Fibroblast of lung (primary cell): ENCODE results near the gene REPIN1. TPM values are rescaled to one million over a fixed set of nuclear protein-coding genes. Genes with fewer than 3 reads are reported as not detected.

Source experiments
- DNase-seq, 2 donors: peaks; one replicate each; pipeline versions ENCODE4 v3.0.0 to v3.0.0-alpha.2; 2010; ENCODE audit warnings: low read depth in 2 of 2
- H2AFZ ChIP-seq: 2 replicates; pipeline ENCODE4 v1.5.1; 2012; ENCODE audit warnings: low read length, control low read depth, inconsistent platforms
- H3K27ac ChIP-seq: 2 replicates; pipeline ENCODE4 v1.5.1; 2011; ENCODE audit warnings: low read length, control low read depth; ENCODE audit not compliant: insufficient read depth
- H3K27me3 ChIP-seq: 2 replicates; pipeline ENCODE4 v1.5.1; 2011; ENCODE audit warnings: mild to moderate bottlenecking, low read length; ENCODE audit not compliant: control insufficient read depth, insufficient read depth
- H3K36me3 ChIP-seq: 2 replicates; pipeline ENCODE4 v1.5.1; 2011; ENCODE audit warnings: low read length; ENCODE audit not compliant: control insufficient read depth, insufficient read depth
- H3K4me1 ChIP-seq: 2 replicates; pipeline ENCODE4 v1.5.1; 2011; ENCODE audit warnings: low read length; ENCODE audit not compliant: control insufficient read depth, insufficient read depth; ENCODE audit errors: extremely low read depth
- H3K4me2 ChIP-seq: 2 replicates; pipeline ENCODE4 v1.5.1; 2011; ENCODE audit warnings: low read length, control low read depth; ENCODE audit not compliant: insufficient read depth; ENCODE audit errors: extremely low read depth
- H3K4me3 ChIP-seq, 4 experiments: fragments of 200-600 bp in 1 of 4; sonication (generic) in 1 of 4; replicated peaks in 1 of 4; 2 replicates each; pipeline ENCODE4 v1.5.1; 2011 to 2016; ENCODE audit warnings: low read length in 4 of 4, low read depth in 3 of 4, mild to moderate bottlenecking in 3 of 4, control low read depth in 2 of 4, inconsistent platforms in 1 of 4, mixed read lengths in 1 of 4; ENCODE audit not compliant: insufficient read depth in 1 of 4; ENCODE audit errors: control extremely low read depth in 1 of 4
- H3K79me2 ChIP-seq: 2 replicates; pipeline ENCODE4 v1.5.1; 2012; ENCODE audit warnings: mild to moderate bottlenecking, low read length, inconsistent platforms; ENCODE audit not compliant: control insufficient read depth, insufficient read depth
- H3K9ac ChIP-seq: 2 replicates; pipeline ENCODE4 v1.5.1; 2011; ENCODE audit warnings: mild to moderate bottlenecking, low read length, control low read depth; ENCODE audit not compliant: insufficient read depth
- H3K9me3 ChIP-seq: 2 replicates; pipeline ENCODE4 v1.5.1; 2012; ENCODE audit warnings: low read depth, low read length; ENCODE audit not compliant: control insufficient read depth, insufficient read depth
- H4K20me1 ChIP-seq: 2 replicates; pipeline ENCODE4 v1.5.1; 2011; ENCODE audit warnings: low read length; ENCODE audit not compliant: control insufficient read depth, insufficient read depth; ENCODE audit errors: extremely low read depth
- EZH2 ChIP-seq: IDR thresholded peaks from 2 replicates; pipeline ENCODE4 v1.5.1; 2012; ENCODE audit warnings: low read length, control low read depth, mild to moderate bottlenecking; ENCODE audit errors: missing control alignments
- polyA plus RNA-seq, 2 donors: library from polyadenylated mRNA; depleted of rRNA in 1 of 2; stranded (reverse) in 1 of 2; unstranded in 1 of 2; fragments of >200 nt; gene quantifications; 2 replicates each; pipeline ENCODE4 v1.2.1, GENCODE V29; 2011 to 2012; ENCODE audit warnings: missing spikeins in 1 of 2
- total RNA-seq: library from RNA; depleted of rRNA; stranded (reverse); fragments of >200 nt; gene quantifications from 2 replicates; pipeline ENCODE4 v1.2.1, GENCODE V29; 2014
- TF ChIP-seq, protein P1 (sequence below), 2 donors: IDR thresholded peaks in 1 of 2; conservative IDR thresholded peaks in 1 of 2; 1 replicate in 1 of 2; 2 replicates in 1 of 2; pipeline ENCODE4 v1.5.1; 2011 to 2012; ENCODE audit warnings: low read length in 2 of 2, control low read depth in 1 of 2, inconsistent platforms in 1 of 2, low read depth in 1 of 2, mild to moderate bottlenecking in 1 of 2

Gene REPIN1
- total and polyA plus RNA-seq, 2 donors (not counting 1 experiment from before 2014, with no cell fraction given) = 20.8 to 41.3 TPM

DNA sequence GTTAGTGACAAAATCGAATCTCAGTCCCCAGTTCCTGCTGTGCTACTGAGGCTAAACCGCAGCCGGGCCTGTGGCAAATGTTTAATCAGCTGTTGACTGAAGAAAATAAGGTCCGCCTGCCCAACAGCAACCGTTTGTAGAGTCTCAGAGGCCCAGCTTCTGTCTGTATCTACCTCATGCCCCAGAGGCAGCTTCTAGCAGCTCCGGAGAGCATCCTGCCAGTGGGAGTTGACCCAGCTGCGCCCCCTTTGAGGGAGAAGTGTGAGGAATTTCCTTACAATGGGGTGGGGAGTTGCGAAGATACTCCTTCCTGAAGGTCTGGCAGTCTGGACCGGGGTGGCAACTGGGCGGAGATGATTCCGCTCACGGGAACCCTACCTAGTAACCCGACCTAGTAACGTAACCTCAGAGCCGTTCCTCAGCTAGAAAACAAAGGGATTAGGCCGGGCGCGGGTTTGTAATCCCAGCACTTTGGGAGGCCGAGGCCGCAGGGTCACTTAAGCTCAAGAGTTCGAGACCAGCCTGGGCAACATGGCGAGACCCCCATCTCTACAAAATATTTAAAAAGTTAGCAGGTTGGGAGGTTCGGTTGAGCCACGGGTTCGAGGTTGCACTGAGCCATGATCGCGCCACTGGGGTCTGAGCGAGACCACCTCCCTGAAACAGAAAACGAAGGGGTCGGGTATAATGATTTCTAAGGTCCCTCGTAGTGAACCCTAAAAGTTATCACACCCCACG, 9.7 kb downstream of the REPIN1 start:
- Histone ChIP-seq H3K4me1 (peaks cover 7% of the 10 kb centered on the region), H3K4me2 (peak overlapping the region; percentile 81), H3K9me3 (no peaks in the 10 kb centered on the region), H3K79me2 (peaks cover 5% of the 10 kb centered on the region), H3K36me3 (peaks cover 4% of the 10 kb centered on the region), H2AFZ (peak overlapping the region; percentile 22), H4K20me1 (no peaks in the 10 kb centered on the region), H3K27me3 (no peaks in the 10 kb centered on the region), H3K9ac (peak overlapping the region; percentile 77), H3K4me3 (peak overlapping the region; percentile 53 to 82 (median 64)), H3K27ac (peak overlapping the region; percentile 80)
- DNase-seq = peak; percentile 57 to 80
- TF ChIP-seq, protein P1, sequence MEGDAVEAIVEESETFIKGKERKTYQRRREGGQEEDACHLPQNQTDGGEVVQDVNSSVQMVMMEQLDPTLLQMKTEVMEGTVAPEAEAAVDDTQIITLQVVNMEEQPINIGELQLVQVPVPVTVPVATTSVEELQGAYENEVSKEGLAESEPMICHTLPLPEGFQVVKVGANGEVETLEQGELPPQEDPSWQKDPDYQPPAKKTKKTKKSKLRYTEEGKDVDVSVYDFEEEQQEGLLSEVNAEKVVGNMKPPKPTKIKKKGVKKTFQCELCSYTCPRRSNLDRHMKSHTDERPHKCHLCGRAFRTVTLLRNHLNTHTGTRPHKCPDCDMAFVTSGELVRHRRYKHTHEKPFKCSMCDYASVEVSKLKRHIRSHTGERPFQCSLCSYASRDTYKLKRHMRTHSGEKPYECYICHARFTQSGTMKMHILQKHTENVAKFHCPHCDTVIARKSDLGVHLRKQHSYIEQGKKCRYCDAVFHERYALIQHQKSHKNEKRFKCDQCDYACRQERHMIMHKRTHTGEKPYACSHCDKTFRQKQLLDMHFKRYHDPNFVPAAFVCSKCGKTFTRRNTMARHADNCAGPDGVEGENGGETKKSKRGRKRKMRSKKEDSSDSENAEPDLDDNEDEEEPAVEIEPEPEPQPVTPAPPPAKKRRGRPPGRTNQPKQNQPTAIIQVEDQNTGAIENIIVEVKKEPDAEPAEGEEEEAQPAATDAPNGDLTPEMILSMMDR (conservative IDR thresholded peaks at IDR 0.05 in 1 of 2, IDR thresholded peaks at IDR 0.05 in 1 of 2; ENCODE audit: low read depth in 1 of 2, low read length in 2 of 2) = peak in 1 of 2 donors; percentile 8
- no peak for TF ChIP-seq EZH2

DNA sequence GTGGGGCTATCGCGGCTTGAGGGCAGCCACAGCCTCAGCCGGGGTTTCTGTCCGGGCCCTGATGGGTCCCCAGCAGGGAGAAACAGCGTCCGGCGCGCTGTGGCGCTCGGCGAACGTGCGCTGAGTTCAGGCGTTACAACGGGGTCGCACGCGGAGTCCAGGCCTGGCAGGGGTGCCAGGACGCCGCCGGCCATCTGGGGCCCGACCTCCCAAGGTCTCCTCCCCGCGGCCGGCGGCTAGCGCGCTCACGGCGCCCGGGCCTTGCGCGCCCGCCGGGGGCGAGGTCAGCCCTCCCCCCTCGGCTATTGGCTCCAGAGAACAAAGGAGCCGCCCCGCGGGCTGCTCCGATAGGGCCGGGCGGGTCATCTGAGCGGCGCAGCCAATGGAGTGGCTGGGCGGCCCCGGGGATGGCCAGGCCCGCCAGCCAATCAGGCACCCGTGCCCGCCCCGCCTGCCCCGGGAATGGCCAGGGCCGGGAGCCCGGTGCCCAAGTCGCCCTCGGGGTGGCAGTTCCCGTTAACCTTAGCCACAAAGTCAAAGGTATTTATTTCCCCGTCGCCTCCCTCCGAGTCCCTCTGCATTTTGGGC, 10.3 kb downstream of the REPIN1 start, which contains the start of gene ZNF775:
Gene ZNF775 (plus strand): TSS at position 478 of the 588 bp plus-strand sequence. CDS start 9,141 bp downstream, outside the sequence.
- DNase-seq = peak; percentile 91 to 92
- peaks cover 5% of the 10 kb centered on the region for H3K79me2 ChIP-seq
- TF ChIP-seq EZH2 = no peak
- TF ChIP-seq, protein P1 (conservative IDR thresholded peaks at IDR 0.05 in 1 of 2, IDR thresholded peaks at IDR 0.05 in 1 of 2; ENCODE audit: low read depth in 1 of 2, low read length in 2 of 2) = no peak
- H3K4me1 ChIP-seq = peaks cover 7% of the 10 kb centered on the region
- H3K27me3 ChIP-seq = no peaks in the 10 kb centered on the region
- H3K4me3 ChIP-seq = peak within 1 kb of the TSS; percentile 78 to 86 (median 84)
- H3K36me3 ChIP-seq = peaks cover 4% of the 10 kb centered on the region
- H3K27ac ChIP-seq = peak within 1 kb of the TSS; percentile 80
- H2AFZ ChIP-seq = peak within 1 kb of the TSS; percentile 80
- peak within 1 kb of the TSS; percentile 77 for H3K9ac ChIP-seq
- no peaks in the 10 kb centered on the region for H4K20me1 ChIP-seq
- H3K4me2 ChIP-seq = peak within 1 kb of the TSS; percentile 81
- no peaks in the 10 kb centered on the region for H3K9me3 ChIP-seq
